ENCODE data around the gene PRKG1.

Gene PRKG1

GRCh38 chr10:51501396-51501795 is 427.1 kb downstream of the PRKG1 start:
- no peaks in the 10 kb centered on the region for H3K9me3 ChIP-seq (ENCODE audit: control insufficient read depth, low read length)
- no peak overlapping the region for H3K4me3 ChIP-seq (ENCODE audit: extremely low read depth, insufficient read depth, low read length, poor library complexity, severe bottlenecking)
- WGBS, 2 experiments (ENCODE audit: insufficient coverage in 2 of 2): 83 to 100% methylated on average over 1 of the region's 1 CpG
- H3K27ac ChIP-seq (ENCODE audit: low read depth, low read length, severe bottlenecking): no peak overlapping the region
- no peaks in the 10 kb centered on the region for H3K36me3 ChIP-seq (ENCODE audit: control insufficient read depth, insufficient read depth, low read length)
- H3K4me1 ChIP-seq (ENCODE audit: control insufficient read depth, insufficient read depth, low read length, poor library complexity, severe bottlenecking): no peaks in the 10 kb centered on the region

- Histone ChIP-seq H3K4me1 (ENCODE audit: control insufficient read depth, insufficient read depth, low read length, poor library complexity, severe bottlenecking) (no peaks in the 10 kb centered on the region), H3K36me3 (ENCODE audit: control insufficient read depth, insufficient read depth, low read length) (no peaks in the 10 kb centered on the region), H3K4me3 (ENCODE audit: extremely low read depth, insufficient read depth, low read length, poor library complexity, severe bottlenecking) (no peak overlapping the region), H3K27ac (ENCODE audit: low read depth, low read length, severe bottlenecking) (no peak overlapping the region), H3K9me3 (ENCODE audit: control insufficient read depth, low read length) (no peaks in the 10 kb centered on the region)
- WGBS, 2 experiments (ENCODE audit: insufficient coverage in 2 of 2): 83% methylated on average over 1 of the region's 1 CpG; no CpG with 5 or more reads in 1 of the 2 experiments
Measured at GRCh38 chr10:51502124-51502523, 427.8 kb downstream of the PRKG1 start.

DNA sequence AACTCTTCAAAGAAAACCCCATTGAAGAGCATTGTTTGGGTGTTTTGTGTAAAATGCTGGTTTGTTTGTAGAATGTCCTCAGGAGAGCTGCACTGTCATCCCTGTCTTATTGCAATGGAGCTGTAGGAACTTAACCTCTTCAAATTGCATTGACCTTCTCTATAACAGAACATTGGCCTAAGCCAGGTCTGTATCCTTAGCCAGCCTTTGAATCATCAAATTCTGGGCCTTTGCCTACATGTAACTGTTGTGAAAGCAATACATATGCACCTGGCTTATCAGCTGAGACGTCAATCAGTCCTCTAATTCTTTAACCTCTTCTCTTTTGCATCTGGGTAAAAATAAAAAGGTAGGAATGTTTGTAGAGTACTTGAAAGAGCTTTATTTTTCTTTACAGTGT is 429.1 kb downstream of the PRKG1 start:
- H3K4me1 ChIP-seq (ENCODE audit: control insufficient read depth, insufficient read depth, low read length, poor library complexity, severe bottlenecking): no peaks in the 10 kb centered on the region
- H3K4me3 ChIP-seq (ENCODE audit: extremely low read depth, insufficient read depth, low read length, poor library complexity, severe bottlenecking): no peak overlapping the region
- H3K36me3 ChIP-seq (ENCODE audit: control insufficient read depth, insufficient read depth, low read length): no peaks in the 10 kb centered on the region
- H3K9me3 ChIP-seq (ENCODE audit: control insufficient read depth, low read length): no peaks in the 10 kb centered on the region
- no peak overlapping the region for H3K27ac ChIP-seq (ENCODE audit: low read depth, low read length, severe bottlenecking)
- WGBS, 2 experiments (ENCODE audit: insufficient coverage in 2 of 2): no CpG with 5 or more reads among the region's 1 CpG

DNA sequence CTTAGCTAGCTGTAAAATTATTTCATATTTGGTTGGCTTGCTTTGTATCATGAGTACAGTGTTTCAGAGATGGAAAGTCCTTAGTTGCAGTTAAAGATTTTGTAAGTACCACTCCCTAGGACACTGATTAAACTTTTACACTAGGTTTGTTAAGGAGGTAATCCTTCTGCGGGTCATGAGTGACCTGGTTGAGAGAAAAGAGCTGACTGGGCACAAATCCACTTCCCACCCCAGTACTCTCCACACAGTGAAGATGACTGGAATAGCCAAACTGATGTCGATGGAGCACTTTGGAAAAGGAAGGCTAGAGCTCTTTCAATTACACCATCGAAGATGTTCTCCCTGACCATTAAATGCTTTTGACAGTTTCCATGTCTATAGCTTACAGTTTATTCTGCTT is 433.2 kb downstream of the PRKG1 start:
- WGBS, 2 experiments (ENCODE audit: insufficient coverage in 2 of 2): 100% methylated on average over 1 to 2 of the region's 3 CpGs
- Histone ChIP-seq H3K4me1 (ENCODE audit: control insufficient read depth, insufficient read depth, low read length, poor library complexity, severe bottlenecking) (no peaks in the 10 kb centered on the region), H3K9me3 (ENCODE audit: control insufficient read depth, low read length) (no peaks in the 10 kb centered on the region), H3K36me3 (ENCODE audit: control insufficient read depth, insufficient read depth, low read length) (no peaks in the 10 kb centered on the region), H3K27ac (ENCODE audit: low read depth, low read length, severe bottlenecking) (no peak overlapping the region), H3K4me3 (ENCODE audit: extremely low read depth, insufficient read depth, low read length, poor library complexity, severe bottlenecking) (no peak overlapping the region)

DNA sequence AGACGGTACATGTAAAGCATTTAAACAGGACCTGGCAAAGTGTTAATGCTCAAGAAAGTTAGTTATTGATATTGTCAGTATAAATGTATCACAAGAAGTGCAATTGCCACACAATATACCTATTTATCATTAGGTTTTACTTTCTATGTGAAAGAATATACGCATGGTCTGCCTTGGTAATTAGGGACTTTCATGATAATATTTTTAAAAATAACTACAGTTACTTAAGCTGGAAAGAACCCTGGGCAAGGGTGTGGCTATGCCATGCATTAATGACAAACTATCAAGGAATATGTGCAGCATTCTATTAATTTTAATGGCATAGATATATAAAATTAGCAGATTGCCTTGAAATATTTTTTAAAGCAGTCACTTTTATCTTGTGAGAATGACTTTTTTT is 433.9 kb downstream of the PRKG1 start:
- Histone ChIP-seq H3K27ac (ENCODE audit: low read depth, low read length, severe bottlenecking) (no peak overlapping the region), H3K36me3 (ENCODE audit: control insufficient read depth, insufficient read depth, low read length) (no peaks in the 10 kb centered on the region), H3K4me3 (ENCODE audit: extremely low read depth, insufficient read depth, low read length, poor library complexity, severe bottlenecking) (no peak overlapping the region), H3K4me1 (ENCODE audit: control insufficient read depth, insufficient read depth, low read length, poor library complexity, severe bottlenecking) (no peaks in the 10 kb centered on the region), H3K9me3 (ENCODE audit: control insufficient read depth, low read length) (no peaks in the 10 kb centered on the region)
- no CpG with 5 or more reads among the region's 2 CpGs for WGBS, 2 experiments (ENCODE audit: insufficient coverage in 2 of 2)

DNA sequence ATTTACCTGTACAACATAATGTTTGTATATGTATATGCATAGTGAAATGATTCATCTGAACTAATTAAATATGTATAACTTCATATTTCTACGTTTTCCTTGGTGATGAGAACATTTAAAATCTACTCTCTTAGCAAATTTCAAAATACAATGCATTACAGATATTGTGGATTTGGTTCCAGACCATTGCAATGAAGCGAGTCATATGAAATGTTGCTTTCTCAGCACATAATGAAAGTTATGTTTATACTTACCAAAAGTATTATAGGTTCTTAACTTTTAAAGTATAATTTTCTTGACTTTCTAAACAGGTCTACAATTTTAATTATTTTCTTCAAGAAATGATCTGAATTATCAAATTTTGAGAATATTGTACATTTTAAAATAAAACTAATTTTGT is 435.9 kb downstream of the PRKG1 start:
- WGBS, 2 experiments (ENCODE audit: insufficient coverage in 2 of 2): no CpG with 5 or more reads among the region's 2 CpGs
- H3K4me3 ChIP-seq (ENCODE audit: extremely low read depth, insufficient read depth, low read length, poor library complexity, severe bottlenecking): no peak overlapping the region
- H3K27ac ChIP-seq (ENCODE audit: low read depth, low read length, severe bottlenecking): no peak overlapping the region
- H3K9me3 ChIP-seq (ENCODE audit: control insufficient read depth, low read length): no peaks in the 10 kb centered on the region
- no peaks in the 10 kb centered on the region for H3K4me1 ChIP-seq (ENCODE audit: control insufficient read depth, insufficient read depth, low read length, poor library complexity, severe bottlenecking)
- no peaks in the 10 kb centered on the region for H3K36me3 ChIP-seq (ENCODE audit: control insufficient read depth, insufficient read depth, low read length)

DNA sequence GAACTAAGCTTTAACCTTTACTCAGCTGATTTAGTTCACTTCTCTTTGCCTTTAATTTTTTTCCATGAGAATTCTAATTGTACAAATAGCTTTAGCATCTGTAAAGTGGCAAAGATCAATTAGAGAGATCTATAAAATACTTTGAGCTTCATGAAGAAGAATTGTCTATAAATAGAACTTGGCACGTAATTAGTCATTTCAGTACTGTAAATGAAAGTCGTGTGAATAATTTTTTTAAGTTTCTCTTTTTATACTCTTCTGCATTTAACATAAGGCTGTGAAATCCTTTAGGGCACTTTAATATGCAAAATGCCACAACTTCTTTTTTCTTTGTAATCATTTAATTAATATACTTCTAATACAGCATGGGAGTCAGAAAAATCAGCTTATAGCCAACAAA is 447.3 kb downstream of the PRKG1 start:
- WGBS, 2 experiments (ENCODE audit: insufficient coverage in 2 of 2): no CpG with 5 or more reads among the region's 2 CpGs
- Histone ChIP-seq H3K4me3 (ENCODE audit: extremely low read depth, insufficient read depth, low read length, poor library complexity, severe bottlenecking) (no peak overlapping the region), H3K9me3 (ENCODE audit: control insufficient read depth, low read length) (no peaks in the 10 kb centered on the region), H3K36me3 (ENCODE audit: control insufficient read depth, insufficient read depth, low read length) (no peaks in the 10 kb centered on the region), H3K27ac (ENCODE audit: low read depth, low read length, severe bottlenecking) (no peak overlapping the region), H3K4me1 (ENCODE audit: control insufficient read depth, insufficient read depth, low read length, poor library complexity, severe bottlenecking) (no peaks in the 10 kb centered on the region)

DNA sequence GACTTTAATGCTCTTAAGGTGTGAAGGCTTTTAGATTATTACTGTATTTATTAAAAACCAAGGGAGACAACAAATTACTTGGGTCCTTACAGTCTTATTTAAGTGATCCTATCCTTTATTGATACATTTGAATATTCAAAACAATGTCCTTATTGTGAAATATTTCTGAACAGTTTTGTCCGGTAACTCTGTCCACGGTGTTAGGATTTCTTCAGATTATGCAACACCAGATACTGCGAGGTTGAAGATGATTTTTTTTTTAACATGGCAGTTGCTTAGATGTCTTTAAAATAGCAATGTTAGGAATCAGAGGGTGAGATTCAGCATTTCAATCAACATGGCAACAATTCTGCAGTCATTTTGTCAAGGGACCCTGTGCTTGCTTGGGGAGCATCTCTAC is 448.6 kb downstream of the PRKG1 start:
- Histone ChIP-seq H3K9me3 (ENCODE audit: control insufficient read depth, low read length) (no peaks in the 10 kb centered on the region), H3K27ac (ENCODE audit: low read depth, low read length, severe bottlenecking) (no peak overlapping the region), H3K4me1 (ENCODE audit: control insufficient read depth, insufficient read depth, low read length, poor library complexity, severe bottlenecking) (peaks cover 4% of the 10 kb centered on the region), H3K4me3 (ENCODE audit: extremely low read depth, insufficient read depth, low read length, poor library complexity, severe bottlenecking) (no peak overlapping the region), H3K36me3 (ENCODE audit: control insufficient read depth, insufficient read depth, low read length) (no peaks in the 10 kb centered on the region)
- WGBS, 2 experiments (ENCODE audit: insufficient coverage in 2 of 2): 92 to 100% methylated on average over 3 of the region's 3 CpGs

GRCh38 chr10:51523440-51523839 is 449.2 kb downstream of the PRKG1 start:
- Histone ChIP-seq H3K27ac (ENCODE audit: low read depth, low read length, severe bottlenecking) (no peak overlapping the region), H3K9me3 (ENCODE audit: control insufficient read depth, low read length) (no peaks in the 10 kb centered on the region), H3K4me3 (ENCODE audit: extremely low read depth, insufficient read depth, low read length, poor library complexity, severe bottlenecking) (no peak overlapping the region), H3K4me1 (ENCODE audit: control insufficient read depth, insufficient read depth, low read length, poor library complexity, severe bottlenecking) (peaks cover 5% of the 10 kb centered on the region), H3K36me3 (ENCODE audit: control insufficient read depth, insufficient read depth, low read length) (no peaks in the 10 kb centered on the region)

- no peaks in the 10 kb centered on the region for H3K36me3 ChIP-seq (ENCODE audit: control insufficient read depth, insufficient read depth, low read length)
- no peak overlapping the region for H3K4me3 ChIP-seq (ENCODE audit: extremely low read depth, insufficient read depth, low read length, poor library complexity, severe bottlenecking)
- 100% methylated on average over 1 of the region's 1 CpG; no CpG with 5 or more reads in 1 of the 2 experiments for WGBS, 2 experiments (ENCODE audit: insufficient coverage in 2 of 2)
- H3K4me1 ChIP-seq (ENCODE audit: control insufficient read depth, insufficient read depth, low read length, poor library complexity, severe bottlenecking): peaks cover 5% of the 10 kb centered on the region
- no peak overlapping the region for H3K27ac ChIP-seq (ENCODE audit: low read depth, low read length, severe bottlenecking)
- no peaks in the 10 kb centered on the region for H3K9me3 ChIP-seq (ENCODE audit: control insufficient read depth, low read length)
Measured at GRCh38 chr10:51524041-51524440, 449.8 kb downstream of the PRKG1 start.

DNA sequence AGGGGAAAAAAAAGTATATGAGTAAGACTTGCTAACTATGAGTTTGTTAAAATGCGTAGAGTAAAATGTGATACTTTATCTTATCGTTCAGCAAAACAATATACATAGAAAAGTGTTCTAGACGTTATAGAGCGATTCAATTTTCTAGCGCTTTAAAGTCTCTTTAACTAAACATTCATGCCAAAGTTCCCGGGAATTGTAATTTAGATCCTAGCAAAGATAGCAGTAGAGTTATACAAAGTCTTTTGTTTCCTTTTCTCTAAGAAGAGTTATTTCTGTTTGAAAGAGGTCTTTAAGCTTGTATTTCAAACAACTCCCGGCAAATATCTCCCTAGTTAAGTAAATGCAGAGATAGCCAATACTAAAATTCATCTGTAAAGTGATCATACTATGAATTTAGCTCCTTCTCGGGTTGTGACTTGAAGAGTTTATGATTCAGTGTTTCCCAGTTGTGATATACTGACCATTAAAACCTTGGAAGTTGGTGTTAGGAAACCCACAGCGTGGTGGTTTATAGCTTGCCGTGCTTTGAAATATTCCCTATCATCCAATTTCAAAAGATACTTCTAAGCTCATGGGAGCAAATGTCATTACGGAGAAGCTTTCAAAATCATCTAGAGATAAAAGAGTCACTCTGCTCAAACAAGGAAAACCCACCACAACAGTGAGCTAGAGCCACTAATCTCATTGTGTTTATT is 453.4 kb downstream of the PRKG1 start:
- Histone ChIP-seq H3K4me3 (ENCODE audit: extremely low read depth, insufficient read depth, low read length, poor library complexity, severe bottlenecking) (no peak overlapping the region), H3K9me3 (ENCODE audit: control insufficient read depth, low read length) (no peaks in the 10 kb centered on the region), H3K4me1 (ENCODE audit: control insufficient read depth, insufficient read depth, low read length, poor library complexity, severe bottlenecking) (peaks cover 5% of the 10 kb centered on the region), H3K27ac (ENCODE audit: low read depth, low read length, severe bottlenecking) (peak overlapping the region; percentile 68), H3K36me3 (ENCODE audit: control insufficient read depth, insufficient read depth, low read length) (no peaks in the 10 kb centered on the region)
- WGBS, 2 experiments (ENCODE audit: insufficient coverage in 2 of 2): 92% methylated on average over 2 of the region's 11 CpGs; no CpG with 5 or more reads in 1 of the 2 experiments
